BE2C (cell line): Measurements from ENCODE around the gene EFCAB6.

Source experiments
- DNase-seq: peaks from one replicate; pipeline ENCODE4 v3.0.0-alpha.2; 2020
- H3K27me3 ChIP-seq: fragments of 250-450 bp; sonication (Bioruptor Pico); 2 replicates; pipeline ENCODE4 v1.5.1; 2020; ENCODE audit warnings: mild to moderate bottlenecking
- H3K36me3 ChIP-seq: fragments of 250-450 bp; sonication (Bioruptor Pico); 2 replicates; pipeline ENCODE4 v1.5.1; 2020; ENCODE audit warnings: mild to moderate bottlenecking
- H3K4me1 ChIP-seq: fragments of 250-450 bp; sonication (Bioruptor Pico); 2 replicates; pipeline ENCODE4 v1.5.1; 2020
- H3K4me3 ChIP-seq: 2 replicates; pipeline ENCODE4 v1.5.1; 2011; ENCODE audit warnings: low read depth, low read length
- H3K9me3 ChIP-seq: fragments of 250-450 bp; sonication (Bioruptor Pico); 2 replicates; pipeline ENCODE4 v1.5.1; 2020
- TF ChIP-seq, protein P1 (sequence below): IDR thresholded peaks from 2 replicates; pipeline ENCODE4 v1.5.1; 2012; ENCODE audit warnings: mild to moderate bottlenecking, low read depth, low read length

EFCAB6 gene

DNA sequence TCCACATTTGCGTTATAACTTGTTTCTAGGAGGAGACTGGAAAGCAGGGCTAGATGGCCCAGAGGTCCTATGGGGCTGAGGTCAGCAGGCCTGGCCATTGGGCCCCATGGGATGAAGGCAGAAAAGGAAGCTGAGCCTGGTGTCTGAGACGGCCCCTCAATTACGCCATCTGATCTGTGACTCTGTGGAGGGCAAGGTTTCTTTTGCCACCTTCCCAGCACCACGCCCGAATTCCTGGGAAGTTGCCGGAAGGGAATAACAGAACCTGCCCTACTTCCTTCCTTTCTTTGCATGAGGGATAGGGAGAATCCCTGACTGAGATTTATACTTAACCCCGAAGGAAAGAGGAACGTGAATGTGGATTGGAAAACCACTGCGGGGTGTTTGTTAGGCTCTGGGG, 282.2 kb downstream of the EFCAB6 start:
- Histone ChIP-seq H3K9me3 (no peaks in the 10 kb centered on the region), H3K36me3 (no peaks in the 10 kb centered on the region), H3K4me3 (no peak overlapping the region), H3K27me3 (no peaks in the 10 kb centered on the region), H3K4me1 (no peaks in the 10 kb centered on the region)
- TF ChIP-seq, protein P1, sequence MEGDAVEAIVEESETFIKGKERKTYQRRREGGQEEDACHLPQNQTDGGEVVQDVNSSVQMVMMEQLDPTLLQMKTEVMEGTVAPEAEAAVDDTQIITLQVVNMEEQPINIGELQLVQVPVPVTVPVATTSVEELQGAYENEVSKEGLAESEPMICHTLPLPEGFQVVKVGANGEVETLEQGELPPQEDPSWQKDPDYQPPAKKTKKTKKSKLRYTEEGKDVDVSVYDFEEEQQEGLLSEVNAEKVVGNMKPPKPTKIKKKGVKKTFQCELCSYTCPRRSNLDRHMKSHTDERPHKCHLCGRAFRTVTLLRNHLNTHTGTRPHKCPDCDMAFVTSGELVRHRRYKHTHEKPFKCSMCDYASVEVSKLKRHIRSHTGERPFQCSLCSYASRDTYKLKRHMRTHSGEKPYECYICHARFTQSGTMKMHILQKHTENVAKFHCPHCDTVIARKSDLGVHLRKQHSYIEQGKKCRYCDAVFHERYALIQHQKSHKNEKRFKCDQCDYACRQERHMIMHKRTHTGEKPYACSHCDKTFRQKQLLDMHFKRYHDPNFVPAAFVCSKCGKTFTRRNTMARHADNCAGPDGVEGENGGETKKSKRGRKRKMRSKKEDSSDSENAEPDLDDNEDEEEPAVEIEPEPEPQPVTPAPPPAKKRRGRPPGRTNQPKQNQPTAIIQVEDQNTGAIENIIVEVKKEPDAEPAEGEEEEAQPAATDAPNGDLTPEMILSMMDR = no peak
- DNase-seq = no peak

DNA sequence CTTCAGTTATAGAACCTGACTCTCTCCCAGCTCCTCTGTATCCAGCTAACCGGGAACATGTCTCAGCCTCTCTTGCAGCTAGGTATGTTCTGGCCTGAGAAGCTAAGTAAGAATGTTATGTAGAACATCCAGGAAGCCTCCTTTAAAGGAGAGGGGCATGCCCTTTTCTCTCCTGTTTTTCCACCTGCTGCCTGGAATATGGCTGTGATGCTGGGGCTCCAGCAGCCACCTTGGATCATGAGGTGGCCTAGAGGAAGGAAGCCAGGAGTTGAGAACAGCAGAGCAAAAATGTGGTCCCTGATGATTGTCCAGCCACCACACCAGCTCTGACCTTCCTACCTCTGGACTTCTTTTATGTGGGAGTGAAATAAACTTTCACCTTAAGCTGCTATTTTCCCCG, 282.6 kb downstream of the EFCAB6 start:
- no peak for DNase-seq
- no peaks in the 10 kb centered on the region for H3K36me3 ChIP-seq
- H3K27me3 ChIP-seq = no peaks in the 10 kb centered on the region
- no peaks in the 10 kb centered on the region for H3K4me1 ChIP-seq
- H3K9me3 ChIP-seq = no peaks in the 10 kb centered on the region
- H3K4me3 ChIP-seq = no peak overlapping the region
- TF ChIP-seq, protein P1 = no peak

DNA sequence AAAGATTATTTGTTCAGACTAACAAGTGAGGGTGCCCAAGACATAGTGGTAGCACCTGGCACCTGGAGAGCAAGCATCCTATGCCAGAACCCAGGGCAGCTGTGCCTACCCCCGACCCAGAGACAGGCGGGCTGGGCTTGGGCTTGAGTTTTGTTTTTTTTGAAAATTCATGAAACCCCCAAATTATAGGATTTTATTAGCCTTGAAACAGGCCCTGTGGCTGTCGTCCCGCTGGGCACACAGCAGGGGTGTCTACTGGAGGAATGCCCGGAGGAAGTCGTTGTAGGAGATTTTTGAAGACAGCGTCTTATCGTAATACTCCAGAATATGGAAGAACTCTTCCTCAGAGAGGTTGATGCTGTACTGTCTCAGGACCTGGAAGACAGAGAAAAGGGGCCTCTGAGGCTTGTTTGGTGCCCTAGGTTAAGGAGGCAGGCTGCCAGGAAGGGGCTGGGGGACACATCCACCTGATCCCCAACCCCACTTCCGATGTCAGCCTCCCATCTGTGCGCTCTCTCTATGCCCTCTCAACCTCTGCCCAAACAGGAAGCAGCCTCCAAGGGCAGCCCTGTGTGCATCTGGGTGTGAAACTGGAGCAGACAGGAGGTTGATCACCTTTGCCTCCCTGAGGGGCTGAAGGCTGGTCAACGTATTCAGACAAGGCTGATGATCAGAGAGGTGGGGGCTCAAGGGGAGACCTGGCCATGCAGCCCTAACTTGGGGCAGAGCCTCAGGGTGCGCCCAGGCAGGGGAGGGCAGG, 283.3 kb downstream of the EFCAB6 start:
- H3K36me3 ChIP-seq = no peaks in the 10 kb centered on the region
- H3K9me3 ChIP-seq = no peaks in the 10 kb centered on the region
- H3K4me3 ChIP-seq = no peak overlapping the region
- no peaks in the 10 kb centered on the region for H3K27me3 ChIP-seq
- no peak for DNase-seq
- TF ChIP-seq, protein P1 = no peak
- H3K4me1 ChIP-seq = no peaks in the 10 kb centered on the region

DNA sequence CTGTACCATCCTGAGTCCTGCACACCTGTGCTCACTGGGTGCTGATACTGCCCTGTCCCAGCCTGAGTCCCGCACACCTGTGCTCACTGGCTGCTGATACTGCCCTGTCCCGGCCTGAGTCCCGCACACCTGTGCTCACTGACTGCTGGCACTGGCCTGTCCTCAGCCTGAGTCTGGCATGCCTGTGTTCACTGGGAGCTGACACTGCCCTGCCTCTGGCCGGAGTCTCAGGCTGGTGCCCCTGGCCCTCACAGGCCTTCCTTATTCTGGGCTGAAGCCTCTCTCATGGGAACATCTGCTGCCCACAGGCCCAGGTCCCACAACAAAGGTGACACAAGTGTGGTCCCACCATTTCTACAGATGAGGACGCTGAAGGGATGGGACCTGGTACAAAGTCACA, 285.2 kb downstream of the EFCAB6 start:
- TF ChIP-seq, protein P1 = no peak
- H3K9me3 ChIP-seq = no peaks in the 10 kb centered on the region
- DNase-seq = no peak
- no peaks in the 10 kb centered on the region for H3K4me1 ChIP-seq
- no peaks in the 10 kb centered on the region for H3K27me3 ChIP-seq
- H3K36me3 ChIP-seq = no peaks in the 10 kb centered on the region
- no peak overlapping the region for H3K4me3 ChIP-seq

DNA sequence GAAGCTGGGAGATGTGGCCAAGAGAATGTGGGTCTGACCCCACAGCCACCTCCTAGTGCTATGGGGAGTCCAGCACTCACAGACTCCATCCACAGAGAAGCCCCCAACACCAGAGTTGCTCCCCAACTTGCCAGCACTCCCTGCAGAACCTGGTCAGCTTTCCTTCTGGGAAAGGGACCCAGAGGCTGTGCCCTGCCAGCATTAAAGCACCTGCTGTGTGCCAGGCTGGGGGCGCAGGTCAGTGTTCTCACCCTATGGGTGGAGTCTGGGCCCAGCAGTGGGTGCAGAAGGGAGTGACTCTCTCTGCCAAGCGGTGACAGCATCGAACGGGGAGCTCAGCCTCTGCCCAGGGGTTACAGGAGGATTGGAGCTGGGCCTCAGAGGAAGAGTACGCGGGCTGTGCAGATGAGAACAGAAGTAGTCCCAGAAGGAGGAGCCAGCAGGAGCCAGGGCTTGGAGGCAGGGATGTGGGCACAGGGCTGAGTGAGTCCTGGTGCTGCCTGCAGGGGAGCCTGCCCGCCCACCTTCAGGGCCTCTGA, 285.9 kb downstream of the EFCAB6 start:
- no peak for DNase-seq
- H3K9me3 ChIP-seq = no peaks in the 10 kb centered on the region
- H3K36me3 ChIP-seq = no peaks in the 10 kb centered on the region
- no peaks in the 10 kb centered on the region for H3K27me3 ChIP-seq
- TF ChIP-seq, protein P1 = no peak
- no peaks in the 10 kb centered on the region for H3K4me1 ChIP-seq
- H3K4me3 ChIP-seq = no peak overlapping the region

DNA sequence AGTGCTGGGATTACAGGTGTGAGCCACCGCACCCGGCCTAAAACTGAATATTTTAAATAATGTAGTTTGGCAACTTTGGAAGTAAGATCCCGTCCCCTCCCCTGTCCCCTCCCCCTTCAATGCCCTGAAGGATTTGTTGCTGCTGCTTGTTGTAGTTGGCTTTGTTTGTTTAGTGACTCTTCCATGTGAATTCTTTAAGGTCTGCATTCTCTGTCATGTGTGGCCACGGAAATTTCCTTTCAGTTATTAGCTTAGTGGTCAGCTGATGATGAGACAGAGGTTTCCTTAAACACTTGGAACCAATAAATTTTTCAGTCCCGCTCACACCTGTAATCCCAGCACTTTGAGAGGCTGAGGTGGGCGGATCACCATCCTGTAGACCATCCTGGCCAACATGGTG, 290.4 kb downstream of the EFCAB6 start:
- H3K4me1 ChIP-seq = peaks cover 3% of the 10 kb centered on the region; the same call in 1 of the 2 replicates
- no peak overlapping the region for H3K4me3 ChIP-seq
- no peak for DNase-seq
- H3K27me3 ChIP-seq = no peaks in the 10 kb centered on the region
- H3K36me3 ChIP-seq = no peaks in the 10 kb centered on the region
- no peaks in the 10 kb centered on the region for H3K9me3 ChIP-seq
- TF ChIP-seq, protein P1 = no peak
